Breast epithelium (tissue), 3 donors: ENCODE results near the gene OSBPL2.

ENCODE experiments used
- CTCF ChIP-seq, 3 donors: fragments of 450-650 bp; IDR thresholded peaks; one replicate each; pipeline ENCODE4 v1.5.1; 2016 to 2017; ENCODE audit warnings: antibody characterized with exemption in 3 of 3, mild to moderate bottlenecking in 3 of 3, moderate library complexity in 3 of 3
- POLR2A ChIP-seq: fragments of 450-650 bp; IDR thresholded peaks from one replicate; pipeline ENCODE4 v1.6.1; 2016; ENCODE audit warnings: antibody characterized with exemption, mild to moderate bottlenecking, moderate library complexity

DNA sequence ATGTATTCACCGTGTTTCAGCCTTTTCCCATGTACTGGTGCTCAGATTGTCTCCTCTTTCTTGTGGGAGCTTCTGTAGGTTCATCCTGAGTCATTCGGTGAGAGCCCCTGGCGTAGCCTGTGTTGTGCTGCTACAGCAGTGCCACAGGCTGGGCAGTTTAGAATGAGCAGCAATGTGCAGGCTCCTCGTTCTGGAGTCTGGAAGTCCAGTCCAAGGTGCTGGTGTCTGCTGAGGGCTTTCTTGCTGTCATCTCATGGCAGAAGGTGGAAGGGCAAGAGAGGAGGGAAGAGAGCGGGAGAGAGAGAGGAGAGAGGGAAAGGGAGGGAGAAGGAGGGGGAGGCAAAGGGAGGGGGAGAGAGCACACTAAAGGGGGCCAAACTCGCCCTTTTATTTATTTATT, 15.1 kb downstream of the OSBPL2 start:
- no peak for TF ChIP-seq CTCF (IDR thresholded peaks at IDR 0.05)
- TF ChIP-seq POLR2A: no peak
